Measurements from ENCODE around the gene RPL18A.

RPL18A gene

GRCh38 chr19:17841810-17842662 is 17.7 kb upstream of the RPL18A start:
- no peak for DNase-seq (ENCODE audit: low read depth)

- DNase-seq (ENCODE audit: low read depth), result no peak
Observed at GRCh38 chr19:17842663-17843291, 16.9 kb upstream of the RPL18A start.

DNA sequence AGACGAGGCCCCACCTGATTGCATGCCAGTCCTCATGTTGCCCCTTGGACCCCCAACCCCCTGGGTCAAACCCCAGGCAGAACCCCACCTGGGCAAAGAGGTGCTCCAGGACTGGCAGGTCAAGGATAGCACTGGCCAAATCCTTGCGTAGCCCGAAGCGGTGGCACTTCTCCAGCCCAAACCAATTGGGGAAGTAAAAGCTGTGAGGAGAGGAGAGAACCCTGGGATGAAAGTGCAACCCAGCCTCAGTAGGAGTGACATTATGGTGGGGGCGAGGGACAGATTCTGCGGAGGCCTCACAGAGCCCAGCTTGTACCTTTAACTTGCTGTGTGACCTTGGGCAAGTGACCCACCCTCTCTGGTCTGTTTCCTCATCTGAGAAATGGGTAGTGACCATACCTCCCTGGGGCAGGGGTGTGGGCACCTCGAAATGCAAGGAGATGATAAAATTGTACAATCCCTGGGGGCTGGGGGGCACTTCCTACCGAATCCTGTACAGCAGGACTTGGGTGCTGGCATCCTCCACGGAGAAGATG is 16.4 kb upstream of the RPL18A start:
- DNase-seq (ENCODE audit: low read depth), result no peak

GRCh38 chr19:17843908-17844490 is 15.7 kb upstream of the RPL18A start:
- DNase-seq (ENCODE audit: low read depth), result no peak

DNA sequence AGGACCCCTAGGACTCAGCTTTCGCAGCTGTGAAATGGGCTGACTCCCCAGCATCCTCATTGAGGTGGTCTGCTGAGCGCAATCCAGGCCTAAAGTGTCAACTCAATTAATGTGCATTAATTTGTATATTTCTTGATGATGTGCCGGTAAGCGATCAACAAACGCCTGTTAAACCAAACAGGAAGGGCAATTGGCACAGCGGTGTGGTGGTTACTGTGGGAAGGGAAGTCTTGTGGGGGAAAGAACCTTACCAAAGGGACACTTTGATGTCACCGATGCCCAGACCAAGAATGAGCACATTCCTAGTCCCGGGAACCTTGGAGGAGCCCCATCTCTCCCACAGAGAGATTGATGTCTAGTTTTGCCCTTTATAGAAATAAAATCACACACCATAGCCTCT is 13.6 kb upstream of the RPL18A start:
- DNase-seq (ENCODE audit: low read depth), result no peak

DNA sequence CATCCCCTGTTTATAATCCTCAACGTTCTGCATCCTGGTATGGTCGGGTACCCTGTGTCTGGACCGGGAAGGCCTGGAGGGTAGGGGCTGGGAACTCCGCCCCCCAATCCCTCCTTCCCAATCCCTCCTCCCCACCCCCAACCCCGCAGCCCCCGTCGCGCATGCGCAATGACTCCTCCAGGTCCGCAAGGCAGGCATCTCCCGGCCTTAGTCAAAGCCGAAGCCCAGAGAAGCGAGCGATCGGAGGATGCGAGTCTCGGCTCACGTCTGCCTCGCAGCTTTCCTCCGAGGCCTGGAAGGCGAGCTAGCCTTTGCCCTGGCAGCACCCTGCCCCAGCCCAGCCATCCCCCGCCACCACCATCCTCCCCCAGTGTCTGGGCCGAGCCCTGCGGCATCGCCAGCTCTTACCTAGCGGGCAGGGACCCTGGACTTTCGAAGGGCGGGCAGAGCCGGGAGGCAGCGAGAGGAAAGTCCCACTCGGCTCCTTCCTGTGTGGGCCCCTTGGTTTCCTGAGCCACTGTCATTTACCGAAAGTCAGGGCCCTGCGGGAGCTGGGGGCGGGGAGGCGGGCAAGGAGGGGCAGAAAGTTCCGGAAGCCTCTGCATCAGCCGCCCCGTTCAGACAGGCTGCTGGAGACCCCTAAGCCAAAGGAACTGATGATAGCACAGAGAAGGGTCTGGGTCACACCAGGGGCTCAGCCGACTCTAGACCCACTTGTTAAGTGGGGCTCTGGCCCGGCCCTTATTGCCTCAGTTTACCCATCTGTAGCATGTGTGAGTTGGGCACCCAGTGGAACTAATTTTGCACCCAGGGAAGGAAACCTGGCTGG is 12.0 kb upstream of the RPL18A start, which contains the start of gene JAK3:
Gene JAK3, minus strand, starts transcription at position 445 of the 829 bp plus-strand sequence. CDS start 3,565 bp downstream, outside the sequence.
- DNase-seq (ENCODE audit: low read depth), result peak; percentile 82

- no peak for DNase-seq (ENCODE audit: low read depth)
Observed at GRCh38 chr19:17848595-17849292, 11.0 kb upstream of the RPL18A start.

GRCh38 chr19:17854061-17854460 is 5.6 kb upstream of the RPL18A start:
- DNase-seq (ENCODE audit: low read depth), result no peak

DNA sequence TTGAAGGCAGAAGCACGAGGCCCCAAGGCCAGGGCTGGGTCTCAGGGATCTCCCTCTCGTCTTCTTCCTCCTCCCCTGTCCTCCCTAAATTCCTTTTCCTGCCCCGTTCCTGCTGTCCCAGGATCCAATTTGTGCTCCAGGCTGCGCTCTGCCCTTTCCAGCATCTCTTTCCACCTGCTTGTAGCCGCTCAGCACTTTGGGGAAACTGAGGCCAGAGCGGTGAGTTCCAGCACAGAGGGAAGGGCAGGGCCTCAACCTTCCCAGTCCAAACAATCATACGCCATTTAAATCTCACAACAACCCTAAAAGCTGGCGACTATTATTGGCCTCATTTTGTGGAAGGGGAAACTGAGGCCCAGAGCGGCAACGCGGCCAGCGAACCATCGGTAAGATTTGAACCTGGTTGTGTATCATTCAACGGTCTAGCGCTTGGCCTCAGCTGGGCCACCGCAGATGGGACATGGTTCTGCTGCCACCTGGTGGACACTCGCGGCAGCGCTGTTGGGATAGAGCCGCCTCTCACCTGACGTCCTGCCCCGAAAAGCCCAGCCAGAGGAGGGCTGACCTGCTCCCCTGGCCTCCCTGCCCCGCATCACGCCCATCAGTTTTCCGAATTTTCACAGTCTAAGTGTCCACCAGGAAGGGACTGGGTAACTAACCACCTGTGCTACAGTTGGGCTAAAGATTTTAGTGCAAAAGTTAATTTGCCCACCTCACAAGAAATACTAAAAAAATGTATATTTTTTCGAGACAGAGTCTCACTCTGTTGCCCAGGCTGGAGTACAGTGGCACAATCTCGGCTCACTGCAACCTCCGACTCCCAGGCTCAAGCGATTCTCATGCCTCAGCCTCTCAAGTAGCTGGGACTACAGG is 4.2 kb upstream of the RPL18A start:
- DNase-seq (ENCODE audit: low read depth), result peak; percentile 88

DNA sequence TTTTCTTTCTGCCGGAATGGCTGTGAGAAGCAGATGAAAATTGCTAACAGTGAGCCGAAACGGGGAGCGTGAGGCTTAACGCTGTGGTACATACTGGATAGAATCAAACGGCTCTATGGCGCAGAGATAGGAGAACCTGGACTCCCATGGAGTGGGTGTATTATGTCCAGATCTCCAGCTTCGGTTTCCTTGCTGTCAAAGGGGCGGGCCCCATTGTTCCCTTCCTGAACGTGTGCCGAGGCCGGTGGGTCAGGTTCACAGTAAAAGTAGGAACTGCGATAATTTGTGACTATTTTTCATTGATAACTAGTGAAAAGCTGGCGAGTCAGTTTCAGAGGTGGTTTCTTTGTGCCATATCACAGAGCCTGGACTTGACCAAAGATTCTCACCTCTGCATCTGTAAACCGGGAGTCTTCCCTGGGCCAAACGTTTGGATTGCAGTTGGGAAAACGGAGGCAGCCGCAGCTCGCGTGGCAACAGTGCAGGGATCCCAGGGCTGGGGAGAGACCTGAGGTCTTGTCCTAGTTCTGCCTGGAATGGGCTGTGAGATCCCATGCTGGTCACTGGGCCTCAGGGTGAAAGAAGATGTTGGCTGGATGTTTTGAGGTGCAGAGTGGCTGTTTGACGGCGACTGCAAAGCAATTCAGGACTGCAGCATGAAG is 752 bp downstream of the RPL18A start:
- DNase-seq (ENCODE audit: low read depth), result no peak

DNA sequence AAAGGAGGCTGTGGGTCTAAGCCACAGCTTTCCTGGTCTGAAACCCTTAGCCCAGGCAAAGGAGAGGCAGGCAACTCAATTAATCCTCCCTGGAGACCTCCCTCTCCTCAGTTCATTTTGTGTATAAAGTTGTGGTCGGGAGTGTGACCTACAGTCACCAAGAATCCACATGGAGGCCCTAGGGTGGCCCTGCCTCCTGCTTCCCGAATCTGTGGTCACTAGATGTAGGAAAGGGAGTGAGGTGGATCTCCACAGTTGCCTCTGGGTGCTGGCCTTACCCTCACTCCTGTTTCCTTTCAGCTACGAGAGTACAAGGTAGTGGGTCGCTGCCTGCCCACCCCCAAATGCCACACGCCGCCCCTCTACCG is 1.3 kb downstream of the RPL18A start:
- no peak for DNase-seq (ENCODE audit: low read depth)

GRCh38 chr19:17861542-17862402 is 2.1 kb downstream of the RPL18A start:
- no peak for DNase-seq (ENCODE audit: low read depth)

- DNase-seq (ENCODE audit: low read depth), result no peak
Observed at GRCh38 chr19:17862711-17863519, 3.2 kb downstream of the RPL18A start.

GRCh38 chr19:17863520-17864182 is 3.9 kb downstream of the RPL18A start:
- DNase-seq (ENCODE audit: low read depth), result no peak

- DNase-seq (ENCODE audit: low read depth), result no peak
Observed at GRCh38 chr19:17865364-17866311, 5.9 kb downstream of the RPL18A start.

DNA sequence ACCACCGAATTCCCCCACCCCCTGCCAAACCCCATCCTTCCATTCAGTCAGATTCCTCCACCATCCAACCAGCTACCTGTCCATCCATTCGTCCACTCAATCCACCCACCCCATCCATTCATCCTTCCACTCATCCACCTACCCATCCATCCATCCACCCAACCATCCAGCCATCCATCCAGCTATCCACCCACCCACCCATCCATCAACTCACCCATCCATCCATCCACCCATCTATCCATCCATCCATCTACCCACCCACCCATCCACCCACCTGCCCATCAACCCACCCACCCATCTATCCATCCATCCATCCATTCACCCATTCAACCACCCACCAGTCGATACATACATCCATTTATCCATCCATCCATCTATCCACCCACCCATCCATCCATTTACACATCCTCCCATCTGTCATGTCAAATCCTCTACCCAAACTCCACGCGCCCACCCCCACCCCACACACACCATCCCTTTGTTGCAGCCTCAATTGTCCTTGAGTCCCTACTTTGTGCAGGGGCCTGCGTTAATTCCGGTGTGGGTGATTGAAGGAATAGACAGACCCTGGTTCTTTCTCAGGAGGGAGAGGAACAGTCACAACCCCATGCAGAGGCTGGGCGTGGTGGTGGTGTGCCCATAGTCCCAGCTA is 6.7 kb downstream of the RPL18A start:
- DNase-seq (ENCODE audit: low read depth), result no peak
